Measurements from ENCODE around the gene ELL2.
"Not testable (repeated sequence)": the region's sequence is repeated elsewhere in the genome, so short reads cannot be mapped to it uniquely, and the experiment has no call there.

Gene ELL2

GRCh38 chr5:95838001-95838520, 123.6 kb downstream of the ELL2 start:
- no peak for DNase-seq (ENCODE audit: low read depth)

GRCh38 chr5:95837492-95837891, 124.2 kb downstream of the ELL2 start:
- DNase-seq (ENCODE audit: low read depth) = no peak

GRCh38 chr5:95836971-95837370, 124.7 kb downstream of the ELL2 start:
- DNase-seq (ENCODE audit: low read depth) = not testable (repeated sequence)

- DNase-seq (ENCODE audit: low read depth) = no peak
Observed at GRCh38 chr5:95836544-95836943, 125.1 kb downstream of the ELL2 start.

GRCh38 chr5:95835682-95836385, 125.8 kb downstream of the ELL2 start:
- DNase-seq (ENCODE audit: low read depth) = no peak
